Testis (tissue), 2 donors: Measurements from ENCODE around the gene GOLM1.

Source experiments
- POLR2A ChIP-seq: fragments of 450-650 bp; IDR thresholded peaks from one replicate; pipeline ENCODE4 v1.6.1; 2017; ENCODE audit warnings: antibody characterized with exemption, mild to moderate bottlenecking, moderate library complexity
- TF ChIP-seq, protein P1 (sequence below), 3 experiments: fragments of 450-650 bp in 2 of 3; fragments of 200-600 bp in 1 of 3; sonication (generic) in 1 of 3; IDR thresholded peaks; one replicate each; pipeline ENCODE4 v1.5.1; 2016 to 2019; ENCODE audit warnings: antibody characterized with exemption in 3 of 3, mild to moderate bottlenecking in 2 of 3, moderate library complexity in 1 of 3

DNA sequence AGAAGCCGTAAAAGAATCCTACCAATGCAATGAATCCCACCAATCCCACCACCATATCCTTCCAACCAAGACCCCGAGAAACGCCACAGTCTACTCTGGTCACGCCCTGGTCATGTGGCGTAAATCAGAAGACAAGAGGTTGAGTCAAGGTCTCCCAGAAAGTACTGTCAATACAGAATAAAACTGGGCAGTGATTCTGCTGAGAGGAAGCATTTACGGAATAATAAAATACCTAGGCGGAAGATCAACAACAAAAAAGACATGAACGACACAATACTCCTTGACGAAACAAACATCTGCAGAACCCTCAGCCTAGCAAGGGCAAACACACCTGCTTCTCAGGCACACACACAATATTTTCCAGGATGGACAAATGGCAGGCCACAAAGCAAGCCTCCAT lies 62.8 kb downstream of the GOLM1 start:
- TF ChIP-seq, protein P1, sequence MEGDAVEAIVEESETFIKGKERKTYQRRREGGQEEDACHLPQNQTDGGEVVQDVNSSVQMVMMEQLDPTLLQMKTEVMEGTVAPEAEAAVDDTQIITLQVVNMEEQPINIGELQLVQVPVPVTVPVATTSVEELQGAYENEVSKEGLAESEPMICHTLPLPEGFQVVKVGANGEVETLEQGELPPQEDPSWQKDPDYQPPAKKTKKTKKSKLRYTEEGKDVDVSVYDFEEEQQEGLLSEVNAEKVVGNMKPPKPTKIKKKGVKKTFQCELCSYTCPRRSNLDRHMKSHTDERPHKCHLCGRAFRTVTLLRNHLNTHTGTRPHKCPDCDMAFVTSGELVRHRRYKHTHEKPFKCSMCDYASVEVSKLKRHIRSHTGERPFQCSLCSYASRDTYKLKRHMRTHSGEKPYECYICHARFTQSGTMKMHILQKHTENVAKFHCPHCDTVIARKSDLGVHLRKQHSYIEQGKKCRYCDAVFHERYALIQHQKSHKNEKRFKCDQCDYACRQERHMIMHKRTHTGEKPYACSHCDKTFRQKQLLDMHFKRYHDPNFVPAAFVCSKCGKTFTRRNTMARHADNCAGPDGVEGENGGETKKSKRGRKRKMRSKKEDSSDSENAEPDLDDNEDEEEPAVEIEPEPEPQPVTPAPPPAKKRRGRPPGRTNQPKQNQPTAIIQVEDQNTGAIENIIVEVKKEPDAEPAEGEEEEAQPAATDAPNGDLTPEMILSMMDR (IDR thresholded peaks at IDR 0.05) = no peak
- TF ChIP-seq POLR2A = no peak
